Ammon's horn (tissue), 1 donor: ENCODE data around the gene HIBCH.
A peak's percentile ranks its signal among the peaks of the same experiment; 100 is the strongest.
"Not testable (repeated sequence)": the region's sequence is repeated elsewhere in the genome, so short reads cannot be mapped to it uniquely, and the experiment has no call there.

Experiments
- DNase-seq: peaks from one replicate; pipeline ENCODE4 v3.0.0-alpha.2; 2016; ENCODE audit warnings: low spot score

The HIBCH gene

DNA sequence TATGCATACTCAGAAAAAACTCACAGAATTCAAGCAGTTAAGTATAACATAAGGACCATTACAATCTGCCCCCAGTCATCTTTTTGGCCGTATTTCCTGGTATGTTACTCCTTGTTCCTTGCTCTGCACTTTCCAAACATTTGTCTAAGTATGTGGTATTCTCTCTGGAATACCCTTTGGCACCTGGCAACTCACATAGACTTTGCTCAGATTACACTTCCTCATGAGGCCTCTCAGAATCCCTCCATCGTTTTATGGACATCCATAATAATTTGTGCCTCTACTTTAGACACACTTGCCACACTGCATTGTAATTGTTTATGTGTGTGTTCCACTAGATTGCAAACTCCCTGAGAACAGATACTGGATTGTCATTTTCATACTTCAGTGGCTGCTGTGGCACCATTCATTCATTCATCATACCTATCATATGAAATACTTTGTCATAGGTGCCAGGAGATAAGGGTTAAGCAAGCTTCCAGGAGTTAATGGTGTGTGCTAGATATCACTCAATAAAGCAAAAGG lies 84.0 kb downstream of the HIBCH start:
- DNase-seq: no peak

DNA sequence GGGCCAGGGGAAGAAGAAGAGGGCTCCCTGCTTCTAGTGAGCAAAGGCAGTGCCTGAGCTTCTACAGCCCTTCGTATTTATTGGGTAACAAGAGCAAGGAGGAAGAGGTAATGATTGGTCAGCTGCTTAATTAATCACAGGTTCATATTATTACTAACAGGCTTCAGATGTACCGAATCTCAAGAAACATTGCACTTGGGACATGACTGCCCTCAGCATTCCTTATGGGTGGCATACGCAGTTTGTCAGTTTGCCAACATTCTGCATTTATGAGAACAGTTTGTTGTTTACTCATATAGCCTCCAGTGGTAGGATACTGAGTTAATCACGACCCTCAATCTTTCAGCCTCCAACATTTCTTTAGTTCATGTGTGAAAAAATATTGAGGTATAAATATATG lies 84.5 kb downstream of the HIBCH start:
- no peak for DNase-seq

DNA sequence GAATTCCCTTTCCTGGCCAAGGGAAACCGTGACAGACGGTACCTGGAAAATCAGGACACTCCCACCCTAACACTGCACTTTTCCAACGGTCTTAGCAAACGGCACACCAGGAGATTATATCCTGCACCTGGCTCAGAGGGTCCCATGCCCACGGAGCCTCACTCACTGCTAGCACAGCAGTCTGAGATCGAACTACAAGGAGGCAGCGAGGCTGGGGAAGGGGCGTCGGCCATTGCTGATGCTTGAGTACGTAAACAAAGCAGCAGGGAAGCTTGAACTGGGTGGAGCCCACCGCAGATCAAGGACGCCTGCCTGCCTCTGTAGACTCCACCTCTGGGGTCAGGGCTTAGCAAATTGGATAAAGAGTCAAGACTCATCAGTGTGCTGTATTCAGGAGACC lies 95.6 kb downstream of the HIBCH start:
- not testable (repeated sequence) for DNase-seq

DNA sequence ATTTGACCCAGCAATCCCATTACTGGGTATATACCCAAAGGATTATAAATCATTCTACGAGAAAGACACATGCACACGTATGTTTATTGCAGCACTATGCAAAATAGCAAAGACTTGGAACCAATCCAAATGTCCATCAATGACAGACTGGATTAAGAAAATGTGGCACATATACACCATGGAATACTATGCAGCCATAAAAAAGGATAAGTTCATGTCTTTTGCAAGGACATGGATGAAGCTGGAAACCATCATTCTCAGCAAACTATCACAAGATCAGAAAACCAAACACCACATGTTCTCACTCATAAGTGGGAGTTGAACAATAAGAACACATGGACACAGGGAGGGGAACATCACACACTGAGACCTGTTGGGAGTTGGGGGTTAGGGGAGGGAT lies 96.9 kb downstream of the HIBCH start:
- not testable (repeated sequence) for DNase-seq

DNA sequence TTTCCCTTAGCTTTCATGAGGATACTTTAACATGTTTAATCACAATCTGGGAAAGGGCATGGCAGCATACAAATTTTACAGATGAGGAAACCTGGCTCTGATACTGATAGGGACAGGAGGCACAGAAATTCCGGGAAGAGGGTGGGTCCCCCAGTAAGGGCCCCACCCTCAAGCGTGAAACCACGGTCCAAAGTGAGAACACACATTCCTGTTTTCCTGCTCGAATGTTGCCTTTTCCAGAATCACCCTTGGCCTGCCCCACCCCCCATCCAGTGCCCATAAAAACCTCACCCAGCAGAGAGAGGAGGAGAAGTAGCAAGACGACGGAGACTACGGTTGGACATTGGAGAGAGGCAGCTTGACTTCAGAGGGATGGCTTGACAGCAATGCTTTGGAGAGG lies 98.2 kb downstream of the HIBCH start:
- DNase-seq: no peak

DNA sequence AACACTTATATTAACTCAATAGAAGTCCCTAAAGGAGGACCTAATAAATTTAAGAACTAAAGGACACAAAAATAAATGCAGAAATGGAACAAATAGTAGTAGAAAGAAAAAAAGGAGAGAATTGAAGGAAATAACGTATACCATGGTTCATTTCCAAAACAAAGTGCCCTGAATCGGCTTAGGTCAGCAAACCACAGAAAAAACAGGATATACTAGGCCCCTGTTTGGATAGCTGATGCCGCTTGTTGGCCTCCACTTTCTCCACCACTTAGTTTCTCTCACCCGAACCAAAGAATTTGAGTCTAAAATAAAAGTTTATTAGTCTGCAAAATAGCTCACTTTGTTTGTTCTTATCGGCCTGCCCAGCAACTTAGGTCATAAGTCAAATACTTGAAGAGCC lies 100.4 kb downstream of the HIBCH start:
- no peak for DNase-seq

DNA sequence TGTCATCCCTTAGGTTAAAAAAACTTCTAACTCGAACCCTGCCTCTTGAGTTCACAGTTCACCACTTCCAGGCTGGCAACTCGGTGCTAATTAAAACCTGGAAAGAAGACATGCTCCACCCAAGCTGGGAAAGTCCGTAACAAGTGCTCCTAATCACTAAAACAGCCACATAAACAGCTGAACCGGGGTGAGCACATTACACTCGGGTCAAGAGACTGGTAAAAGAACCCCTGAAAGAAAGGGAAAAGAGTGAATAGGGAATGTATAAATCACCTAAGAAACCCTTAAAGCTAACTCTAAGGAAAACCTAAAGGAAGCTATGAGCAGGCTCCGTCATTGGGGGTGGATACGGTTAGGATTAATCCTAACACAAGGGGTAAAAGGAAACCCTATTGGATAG lies 102.0 kb downstream of the HIBCH start:
- no peak for DNase-seq

DNA sequence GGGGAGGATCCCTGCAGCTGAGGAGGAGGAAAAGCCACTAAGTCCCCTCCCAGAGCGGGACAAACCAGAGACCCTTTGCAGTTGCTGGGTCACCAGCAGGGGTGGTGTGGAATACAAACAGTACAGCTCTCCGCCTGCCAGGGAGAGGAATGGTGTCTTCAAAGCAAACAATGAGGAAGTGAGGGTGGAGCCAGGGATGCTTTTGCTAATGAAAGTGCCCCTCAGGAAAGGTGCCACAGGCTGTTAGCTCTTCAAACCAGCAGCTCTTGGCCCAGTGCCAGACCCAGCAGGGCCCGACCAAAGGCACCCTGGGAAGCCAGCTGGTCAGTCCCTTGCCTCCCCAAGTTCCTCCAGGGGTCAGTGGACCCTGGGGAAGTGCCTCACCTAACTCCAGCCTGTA lies 102.8 kb downstream of the HIBCH start:
- DNase-seq: peak; percentile 13

DNA sequence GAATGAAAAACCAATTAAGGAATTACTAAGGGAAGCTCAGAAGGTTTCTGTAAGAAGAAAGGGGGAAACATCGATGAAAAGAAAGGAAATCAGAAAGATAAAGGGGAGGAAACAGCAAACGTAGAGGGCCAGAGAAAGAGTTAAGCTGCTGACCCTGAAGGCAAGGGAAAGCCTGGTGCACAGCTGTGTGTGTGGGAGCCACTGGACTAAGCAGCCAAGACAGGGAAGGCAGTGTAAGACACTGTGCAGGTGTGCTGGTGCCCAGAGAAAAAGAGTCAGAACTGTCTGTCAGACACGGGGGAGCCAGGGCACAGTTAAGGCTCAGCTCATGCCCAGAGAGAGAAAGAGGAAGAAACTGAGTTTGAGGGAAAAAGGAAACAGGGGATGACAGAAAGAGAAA lies 104.0 kb downstream of the HIBCH start:
- no peak for DNase-seq

DNA sequence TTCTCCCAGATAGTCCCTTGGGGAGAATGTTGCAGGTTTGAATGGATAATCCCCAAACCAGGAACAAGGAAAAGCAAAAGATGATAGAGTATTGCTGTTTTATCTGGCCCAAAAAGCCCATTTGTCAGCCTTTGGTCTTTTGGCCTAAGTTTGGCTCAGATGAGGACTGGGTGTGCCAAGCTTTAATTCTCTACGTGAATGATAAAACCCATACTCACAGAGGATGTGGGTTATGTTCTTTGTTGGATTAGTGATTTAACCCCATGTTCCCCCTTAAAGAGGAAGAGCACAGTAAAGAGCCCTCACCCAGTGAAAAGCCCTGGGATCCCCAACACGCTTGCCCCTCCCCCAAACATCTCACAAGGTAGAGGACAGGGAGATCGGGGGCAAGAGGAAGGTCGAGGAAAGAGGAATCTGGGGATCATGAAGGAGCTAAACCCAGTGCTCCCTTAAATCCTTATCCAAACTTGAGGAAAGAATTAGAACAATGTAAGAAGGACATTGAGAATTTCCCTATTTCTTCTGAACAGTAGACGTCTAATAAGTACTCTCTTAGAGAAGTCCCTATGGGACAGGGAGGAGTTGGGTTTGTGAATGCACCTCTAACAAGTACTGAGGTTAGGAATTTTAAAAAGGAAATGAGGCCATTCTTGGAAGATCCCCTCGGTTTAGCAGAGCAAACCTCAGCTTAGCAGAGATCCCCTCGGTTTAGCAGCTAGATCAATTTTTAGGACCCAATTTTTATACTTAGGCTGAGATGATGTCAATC lies 105.0 kb downstream of the HIBCH start:
- no peak for DNase-seq

DNA sequence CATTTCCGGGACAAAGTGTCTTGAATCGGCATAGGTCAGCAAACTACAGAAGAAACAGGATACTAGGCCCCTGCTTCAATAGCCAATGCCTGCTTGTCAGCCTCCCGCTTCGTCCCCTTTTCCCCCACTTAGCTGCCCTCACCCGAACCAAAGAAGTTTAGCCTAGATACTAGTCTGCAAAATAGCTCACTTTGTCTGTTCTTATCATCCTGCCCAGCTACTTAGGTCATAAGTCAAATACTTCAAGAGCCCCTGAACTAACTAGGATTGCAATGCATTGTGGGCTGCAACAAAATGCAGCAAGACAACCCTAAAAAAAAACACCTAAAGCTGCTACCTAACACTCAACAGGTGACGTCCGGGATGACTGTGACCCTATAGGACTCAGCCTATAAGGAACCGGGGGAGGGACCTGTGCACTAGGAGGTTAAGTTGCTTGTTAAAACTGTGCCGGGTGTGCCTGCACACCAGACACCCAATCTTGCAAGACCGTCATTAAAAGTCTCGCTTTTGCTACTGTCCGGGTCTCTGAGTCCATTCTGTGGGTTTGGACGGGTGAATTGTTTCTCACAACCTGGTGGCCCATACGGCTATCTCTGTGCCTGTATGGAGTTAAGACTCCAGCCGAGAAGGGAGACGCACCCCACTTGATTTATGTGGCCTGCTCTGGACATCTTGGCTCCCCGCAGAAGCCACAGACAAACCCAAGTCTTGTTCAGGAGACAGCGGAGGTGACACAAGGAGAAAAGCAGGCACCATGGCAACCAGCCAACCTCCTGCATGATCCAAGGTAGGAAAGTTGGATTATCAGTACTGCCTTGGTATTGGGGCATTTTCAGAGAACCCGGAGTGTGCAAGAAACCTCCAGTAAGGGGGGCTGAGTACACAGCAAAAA lies 105.9 kb downstream of the HIBCH start:
- no peak for DNase-seq

DNA sequence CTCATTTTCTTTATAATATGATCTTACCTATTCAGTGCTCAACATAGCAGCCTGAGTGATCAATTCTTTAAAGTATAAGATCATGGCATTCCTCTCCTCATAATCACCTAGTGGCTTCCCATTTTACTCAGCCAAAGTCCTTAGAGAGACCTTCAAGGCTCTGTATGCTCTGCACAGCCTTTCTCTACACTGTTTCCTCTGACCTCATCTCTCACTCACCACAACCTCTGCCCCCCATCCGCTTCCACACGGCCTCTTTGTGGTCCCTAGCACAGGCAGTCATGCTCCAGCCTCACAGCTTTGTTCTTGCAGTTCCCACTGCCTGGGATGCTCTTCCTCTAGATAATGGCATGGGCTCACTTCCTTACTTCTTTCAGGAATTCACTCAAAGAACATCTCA lies 109.2 kb downstream of the HIBCH start:
- DNase-seq: no peak

DNA sequence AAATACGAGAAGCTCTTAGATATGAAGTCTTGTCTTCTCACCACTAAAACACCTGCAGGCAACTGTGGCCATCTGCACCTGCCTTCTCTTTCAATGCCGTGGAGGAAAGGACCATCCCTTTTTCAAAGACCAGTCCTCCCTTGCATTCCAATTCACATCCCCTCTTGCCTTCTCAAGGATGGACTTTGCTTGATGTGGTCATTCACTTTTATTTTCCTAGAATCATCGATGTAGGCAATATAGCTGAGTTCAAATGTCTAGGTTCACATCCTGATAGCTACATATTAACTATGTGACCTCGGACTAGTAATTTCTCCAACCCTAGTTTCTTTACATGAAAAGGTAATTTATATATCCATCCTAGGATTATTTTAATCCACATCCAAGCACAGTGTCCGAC lies 110.1 kb downstream of the HIBCH start:
- no peak for DNase-seq

DNA sequence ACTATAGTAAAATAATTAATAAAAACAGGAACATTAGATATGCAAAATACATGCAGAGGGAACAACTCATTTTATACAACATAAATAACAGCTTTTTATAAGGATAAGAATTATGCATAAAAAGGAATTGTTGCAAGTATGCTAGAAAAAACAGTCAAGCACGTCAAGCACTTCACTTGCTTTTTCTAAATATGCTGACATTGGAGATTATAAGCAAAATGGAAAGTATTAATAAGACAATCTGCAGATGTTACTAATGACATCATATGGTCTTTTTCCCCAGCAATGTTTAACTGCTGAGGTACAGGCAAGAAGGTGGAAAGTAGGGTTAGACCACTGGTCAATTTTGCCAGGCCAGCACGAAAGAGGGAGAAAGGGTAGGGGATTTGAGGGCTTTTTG lies 111.7 kb downstream of the HIBCH start:
- no peak for DNase-seq

DNA sequence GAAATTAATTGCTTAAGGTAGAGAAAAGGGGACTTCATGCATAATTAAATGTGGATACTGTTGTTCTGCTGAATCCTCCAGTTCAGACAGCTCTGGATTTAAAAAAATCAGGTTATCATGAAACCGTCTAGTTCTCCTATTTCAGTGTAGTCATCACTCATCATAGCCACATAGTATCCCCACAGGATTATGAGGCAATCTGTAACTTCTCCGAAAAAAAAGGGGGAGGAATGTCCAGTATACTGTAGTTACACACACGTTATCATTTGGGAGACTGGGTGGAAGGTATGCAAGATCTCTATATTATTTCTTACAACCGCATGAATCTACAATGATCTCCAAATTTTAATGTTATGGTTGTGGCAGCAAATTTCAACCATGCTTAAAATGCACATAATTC lies 114.0 kb downstream of the HIBCH start:
- no peak for DNase-seq

DNA sequence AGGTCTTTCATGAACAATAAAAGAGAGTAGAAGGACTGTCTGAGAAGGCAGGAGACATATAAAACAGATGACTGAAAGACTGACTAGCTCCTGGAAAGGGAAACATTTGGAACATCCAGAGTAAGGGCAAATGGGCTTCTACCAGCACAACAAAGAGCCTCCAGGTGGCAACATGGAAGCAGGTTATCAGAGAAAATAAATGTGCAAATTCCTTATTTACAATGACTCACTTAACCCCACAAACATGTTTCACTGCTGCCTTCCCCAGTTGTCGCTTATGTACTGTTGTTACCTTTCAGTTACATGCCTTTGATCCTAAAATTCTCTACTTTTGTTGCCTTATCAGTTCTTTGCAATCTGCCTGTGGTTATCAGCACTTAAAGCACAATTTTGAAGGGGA lies 117.0 kb downstream of the HIBCH start:
- DNase-seq: no peak

DNA sequence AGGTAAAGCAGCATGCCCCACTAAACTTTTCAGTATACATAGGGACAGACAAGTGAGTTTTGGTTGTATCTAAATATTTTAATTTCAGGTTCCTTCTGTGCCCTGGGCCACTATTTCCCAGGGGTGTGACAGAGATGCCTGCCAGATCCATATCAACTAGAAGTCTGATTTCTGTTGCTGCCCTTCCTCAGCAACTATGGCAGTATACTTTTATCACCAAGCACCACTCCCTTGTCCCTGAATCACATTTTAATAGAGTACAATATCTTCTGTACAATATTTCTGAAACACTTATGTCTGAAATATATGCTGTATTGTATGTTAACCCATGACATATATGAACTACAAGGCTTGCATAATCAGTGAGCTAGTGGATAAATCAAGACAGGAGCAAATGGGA lies 117.6 kb downstream of the HIBCH start:
- no peak for DNase-seq

DNA sequence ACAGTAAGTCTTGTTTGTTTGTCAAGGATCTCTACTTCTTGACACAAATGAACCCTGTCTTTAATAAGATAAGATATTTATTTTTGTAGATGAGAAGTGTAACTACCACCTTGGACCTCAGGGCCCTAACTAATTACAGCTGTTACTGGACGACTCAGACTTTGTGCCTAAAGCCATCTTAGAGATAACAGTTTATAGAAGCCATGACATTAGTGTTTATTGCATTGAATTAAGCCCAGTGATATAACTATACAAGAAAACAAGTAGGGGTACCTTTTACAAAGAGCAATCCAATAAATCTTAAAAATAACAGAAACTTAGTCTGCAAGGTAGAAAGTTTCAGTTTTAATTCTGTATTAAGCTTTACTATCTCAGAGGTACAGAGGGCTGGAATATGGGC lies 119.0 kb downstream of the HIBCH start:
- no peak for DNase-seq

DNA sequence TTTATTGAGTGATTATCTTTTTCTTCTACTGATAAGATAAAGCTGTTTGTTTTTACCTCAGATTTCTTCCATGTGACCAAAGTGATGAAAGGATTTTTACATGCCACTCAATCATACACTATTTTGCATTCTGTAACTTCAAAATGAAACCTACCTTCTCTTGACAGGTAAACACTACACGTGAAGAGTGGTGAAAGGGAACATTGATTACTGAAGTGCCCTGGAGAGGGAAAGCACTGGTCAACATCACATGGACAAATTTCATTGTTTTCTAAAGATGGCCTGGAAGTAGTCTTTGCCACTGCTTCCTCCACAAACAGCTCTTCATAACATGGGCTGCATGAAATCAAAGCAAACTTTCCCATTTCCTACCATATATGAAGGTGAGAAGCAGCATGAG lies 120.1 kb downstream of the HIBCH start:
- DNase-seq: no peak

DNA sequence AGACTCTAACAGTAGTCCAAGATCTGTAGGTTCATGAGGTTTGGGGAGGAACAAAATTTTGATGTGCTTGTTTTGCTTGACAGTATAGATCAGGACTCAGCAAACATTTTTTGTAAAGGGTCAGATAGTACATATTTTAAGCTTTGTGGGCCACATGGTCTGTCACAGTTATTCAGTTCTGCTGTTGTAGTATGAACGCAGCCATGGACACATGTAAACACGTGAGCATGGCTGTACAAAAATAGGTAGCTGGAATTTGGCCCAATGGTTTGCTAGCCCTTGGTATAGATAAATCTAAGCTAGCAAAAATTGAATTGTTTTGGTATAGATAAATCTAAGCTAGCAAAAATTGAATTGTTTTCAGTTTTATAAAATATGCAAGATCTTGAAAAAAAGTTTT lies 120.5 kb downstream of the HIBCH start:
- DNase-seq: no peak

DNA sequence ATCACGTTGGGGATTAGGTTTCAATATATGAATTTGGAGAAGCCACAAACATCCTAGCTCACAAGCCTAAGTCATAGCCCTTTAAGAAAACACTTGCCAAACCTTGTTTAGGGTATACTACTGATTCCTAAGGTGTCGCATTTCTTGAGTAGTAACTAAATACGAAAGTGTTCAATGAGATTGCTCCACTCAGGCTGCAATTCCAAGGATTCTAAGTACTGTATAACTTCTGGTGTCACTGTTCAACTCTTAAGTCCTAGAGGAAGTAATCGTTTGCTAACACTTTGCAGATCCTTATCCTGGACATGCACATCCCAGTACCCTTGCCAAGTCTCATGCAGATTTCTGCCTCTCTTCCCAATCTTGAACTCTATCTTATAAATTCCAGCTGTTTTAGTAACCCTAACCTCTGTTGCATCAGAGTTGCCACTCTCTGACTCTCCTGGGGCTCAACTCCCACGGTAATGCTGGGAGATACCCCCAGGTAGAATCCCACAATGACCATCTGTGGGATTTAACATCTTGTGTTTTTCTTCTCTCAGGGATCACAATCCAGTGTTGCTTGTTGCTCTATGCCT lies 122.4 kb downstream of the HIBCH start:
- no peak for DNase-seq

DNA sequence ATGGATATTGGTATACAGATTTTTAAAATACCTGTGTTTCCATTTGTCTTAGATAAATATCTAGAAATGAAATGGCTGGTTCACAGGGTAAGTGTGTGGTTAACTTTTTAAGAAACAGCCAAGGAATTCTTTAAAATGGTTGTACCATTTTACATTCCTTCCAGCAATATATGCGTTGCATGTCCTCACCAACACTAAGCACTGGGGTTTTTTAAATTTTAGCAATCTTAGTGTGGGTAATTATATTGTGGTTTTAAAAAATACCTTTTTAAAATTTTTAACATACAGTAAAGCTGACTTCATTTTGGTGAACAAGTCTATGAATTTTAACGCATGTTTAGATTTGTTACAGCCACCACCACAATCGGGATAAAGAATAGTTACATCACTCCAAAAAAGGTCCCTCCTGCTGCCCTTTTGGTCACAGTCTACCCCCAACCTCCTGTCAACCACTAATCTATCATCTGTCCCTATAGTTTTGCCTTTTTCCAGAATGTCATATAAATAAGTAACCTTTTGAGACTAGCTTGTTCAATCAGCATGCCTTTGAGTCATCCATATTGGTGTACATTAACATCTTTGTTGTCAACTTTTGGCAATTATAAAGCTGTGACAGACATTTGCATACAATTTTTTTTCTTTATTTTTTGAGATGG lies 129.0 kb downstream of the HIBCH start:
- DNase-seq: no peak
